GM18907 (cell line): ENCODE measurements around the gene PDZD11.
"Not testable (repeated sequence)": the region's sequence is repeated elsewhere in the genome, so short reads cannot be mapped to it uniquely, and the experiment has no call there.

ENCODE experiments used
- ATAC-seq: cut with Tn5 transposase; IDR thresholded peaks from one replicate; pipeline ENCODE4 v1.9.1; 2021; ENCODE audit warnings: mild to moderate bottlenecking, moderate library complexity; ENCODE audit not compliant: unreplicated experiment

The PDZD11 gene

GRCh38 chrX:70257423-70258288, 32.1 kb downstream of the PDZD11 start:
- no peak for ATAC-seq

GRCh38 chrX:70255452-70255851, 34.3 kb downstream of the PDZD11 start:
- ATAC-seq, result no peak

- ATAC-seq, result no peak
Measured at GRCh38 chrX:70254909-70255308, 34.8 kb downstream of the PDZD11 start.

- ATAC-seq, result no peak
Measured at GRCh38 chrX:70254063-70254400, 35.7 kb downstream of the PDZD11 start.

- ATAC-seq, result no peak
Measured at GRCh38 chrX:70253377-70254062, 36.2 kb downstream of the PDZD11 start.

GRCh38 chrX:70252491-70252890, 37.2 kb downstream of the PDZD11 start:
- ATAC-seq, result no peak

- no peak for ATAC-seq
Measured at GRCh38 chrX:70247252-70247651, 42.5 kb downstream of the PDZD11 start.

- no peak for ATAC-seq
Measured at GRCh38 chrX:70244881-70245280, 44.8 kb downstream of the PDZD11 start.

- ATAC-seq, result not testable (repeated sequence)
Measured at GRCh38 chrX:70243601-70244000, 46.1 kb downstream of the PDZD11 start.

GRCh38 chrX:70241501-70241900, 48.2 kb downstream of the PDZD11 start:
- no peak for ATAC-seq

- no peak for ATAC-seq
Measured at GRCh38 chrX:70240751-70241150, 49.0 kb downstream of the PDZD11 start.
